ENCODE measurements around the gene STX18.

DNA sequence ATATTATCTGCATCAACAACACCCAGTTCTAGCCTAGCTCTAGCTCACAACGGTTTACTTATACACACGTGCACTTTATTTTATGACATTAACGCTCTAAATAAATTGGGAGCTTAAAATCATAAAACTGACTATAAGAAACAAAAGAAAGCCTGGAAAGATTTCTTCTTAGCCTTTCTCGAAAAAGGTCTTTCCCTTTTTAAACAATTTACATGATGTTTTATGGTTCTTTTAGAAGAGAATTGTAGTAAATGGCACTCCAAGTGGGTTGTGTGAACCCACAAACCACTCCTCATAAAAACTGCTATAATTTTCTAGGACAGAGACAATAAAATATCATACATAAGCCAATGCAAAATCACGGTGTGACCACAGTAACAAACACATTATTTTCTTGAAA, 23.1 kb downstream of the STX18 start:
- TF ChIP-seq EZH2 (IDR thresholded peaks at IDR 0.05) (no peak), POLR2AphosphoS5 (IDR thresholded peaks at IDR 0.05; ENCODE audit: borderline replicate concordance, low read depth, low read length) (no peak), FOXP2 (optimal IDR thresholded peaks at IDR 0.05; ENCODE audit: control extremely low read depth, extremely low read length, insufficient read depth) (no peak)
